IMR-90 (cell line): ENCODE data around the gene LRCOL1. TPM values are rescaled to one million over a fixed set of nuclear protein-coding genes. Genes with fewer than 3 reads are reported as not detected.

Source experiments
- ATAC-seq: fragments of 200-7000 bp; cut with Tn5 transposase; 2 replicates; pipeline ENCODE4 v1.9.1; 2020; ENCODE audit warnings: low read depth, mild to moderate bottlenecking, moderate library complexity
- BruUV-seq: library from RNA; stranded (reverse); fragments of 400-500 nt; replicated peaks from 2 replicates; lab custom pipeline; 2021; lab: Mats Ljungman, UMichigan
- CTCF ChIA-PET: fragments of 300-600 bp; formaldehyde crosslinking; extraction: SDS; loops from one replicate; lab custom pipeline; 2021; ENCODE audit warnings: antibody characterized with exemption; lab: Yijun Ruan, JAX
- POLR2A ChIA-PET: fragments of 300-600 bp; sonication (Branson Sonifier 250); formaldehyde crosslinking; loops from one replicate; lab custom pipeline; 2022; ENCODE audit warnings: antibody characterized with exemption; ENCODE audit not compliant: unreplicated experiment; lab: Charles Lee
- DNase-seq: peaks from one replicate; pipeline ENCODE4 v3.0.0; 2013
- H2AFZ ChIP-seq: replicated peaks from 2 replicates; pipeline ENCODE3; 2013; ENCODE audit warnings: low read length, mild to moderate bottlenecking; ENCODE audit not compliant: poor library complexity
- H2AK5ac ChIP-seq: 2 replicates; pipeline ENCODE4 v1.6.1; 2013; ENCODE audit warnings: low read depth, low read length, inconsistent platforms
- H2AK9ac ChIP-seq: replicated peaks from 2 replicates; pipeline ENCODE3; 2013; ENCODE audit warnings: mild to moderate bottlenecking, low read depth, low read length, moderate library complexity; ENCODE audit not compliant: poor library complexity
- H2BK120ac ChIP-seq: 2 replicates; pipeline ENCODE4 v1.6.1; 2013; ENCODE audit warnings: low read depth, low read length, inconsistent platforms
- H2BK15ac ChIP-seq: 3 replicates; pipeline ENCODE4 v1.6.1; 2013; ENCODE audit warnings: low read depth, low read length, inconsistent platforms
- H2BK20ac ChIP-seq: 2 replicates; pipeline ENCODE4 v1.6.1; 2013; ENCODE audit warnings: low read depth, mild to moderate bottlenecking, inconsistent platforms, low read length, moderate library complexity
- H2BK5ac ChIP-seq: 2 replicates; pipeline ENCODE4 v1.6.1; 2013; ENCODE audit warnings: mild to moderate bottlenecking, low read depth, low read length, inconsistent platforms; ENCODE audit not compliant: poor library complexity, severe bottlenecking
- H3K14ac ChIP-seq: replicated peaks from 2 replicates; pipeline ENCODE4 v1.6.1; 2013; ENCODE audit warnings: low read depth, low read length, inconsistent platforms
- H3K18ac ChIP-seq: 2 replicates; pipeline ENCODE4 v1.6.1; 2013; ENCODE audit warnings: low read depth, low read length, control low read depth
- H3K23ac ChIP-seq: 2 replicates; pipeline ENCODE4 v1.6.1; 2013; ENCODE audit warnings: low read depth, low read length, inconsistent platforms
- H3K27ac ChIP-seq: 2 replicates; pipeline ENCODE4 v1.5.1; 2013; ENCODE audit warnings: mild to moderate bottlenecking, control low read depth, low read length; ENCODE audit not compliant: insufficient read depth
- H3K27me3 ChIP-seq: 2 replicates; pipeline ENCODE4 v1.6.1; 2013; ENCODE audit warnings: low read length; ENCODE audit not compliant: control insufficient read depth, insufficient read depth
- H3K36me3 ChIP-seq: 2 replicates; pipeline ENCODE4 v1.6.1; 2013; ENCODE audit warnings: low read length, mixed read lengths; ENCODE audit not compliant: control insufficient read depth, insufficient read depth
- H3K4ac ChIP-seq: 2 replicates; pipeline ENCODE4 v1.6.1; 2013; ENCODE audit warnings: low read depth, low read length, inconsistent platforms
- H3K4me1 ChIP-seq: 2 replicates; pipeline ENCODE4 v1.6.1; 2013; ENCODE audit warnings: low read length, mixed read lengths; ENCODE audit not compliant: control insufficient read depth, insufficient read depth
- H3K4me2 ChIP-seq: 2 replicates; pipeline ENCODE4 v1.6.1; 2013; ENCODE audit warnings: low read depth, mild to moderate bottlenecking, control low read depth, low read length, moderate library complexity
- H3K4me3 ChIP-seq: 2 replicates; pipeline ENCODE4 v1.5.1; 2013; ENCODE audit warnings: low read depth, mild to moderate bottlenecking, control low read depth, low read length, moderate library complexity; ENCODE audit not compliant: insufficient read depth
- H3K56ac ChIP-seq: 2 replicates; pipeline ENCODE4 v1.6.1; 2013; ENCODE audit warnings: low read length, inconsistent platforms; ENCODE audit not compliant: insufficient read depth; ENCODE audit errors: extremely low read depth
- H3K79me1 ChIP-seq, 2 experiments: 2 replicates each; pipeline ENCODE4 v1.6.1; 2013; ENCODE audit warnings: low read length in 2 of 2, inconsistent platforms in 1 of 2, low read depth in 1 of 2
- H3K9ac ChIP-seq: 2 replicates; pipeline ENCODE4 v1.6.1; 2013; ENCODE audit warnings: low read depth, low read length, control low read depth
- H3K9me1 ChIP-seq: 2 replicates; pipeline ENCODE4 v1.6.1; 2013; ENCODE audit warnings: low read length, inconsistent platforms; ENCODE audit not compliant: insufficient read depth
- H3K9me3 ChIP-seq: 2 replicates; pipeline ENCODE4 v1.6.1; 2013; ENCODE audit warnings: low read length; ENCODE audit not compliant: control insufficient read depth, insufficient read depth
- H4K20me1 ChIP-seq: 2 replicates; pipeline ENCODE4 v1.6.1; 2013; ENCODE audit warnings: low read length, inconsistent platforms; ENCODE audit not compliant: insufficient read depth
- H4K5ac ChIP-seq: 2 replicates; pipeline ENCODE4 v1.6.1; 2013; ENCODE audit warnings: mild to moderate bottlenecking, low read depth, low read length, control low read depth
- H4K8ac ChIP-seq, 2 experiments: 2 replicates each; pipeline ENCODE4 v1.6.1; 2013; ENCODE audit warnings: low read depth in 2 of 2, low read length in 2 of 2, control low read depth in 1 of 2, inconsistent platforms in 1 of 2
- H4K91ac ChIP-seq: 2 replicates; pipeline ENCODE4 v1.6.1; 2013; ENCODE audit warnings: low read depth, low read length, inconsistent platforms; ENCODE audit not compliant: insufficient read depth
- FOS ChIP-seq: fragments of 150-350 bp; IDR thresholded peaks from 2 replicates; pipeline ENCODE4 v1.6.1; 2016; ENCODE audit warnings: low read depth, low read length
- MXI1 ChIP-seq: IDR thresholded peaks from 2 replicates; pipeline ENCODE4 v1.6.1; 2012; ENCODE audit warnings: low read depth, mild to moderate bottlenecking, low read length, moderate library complexity, borderline replicate concordance
- NFE2L2 ChIP-seq: fragments of 150-350 bp; IDR thresholded peaks from 2 replicates; pipeline ENCODE4 v1.6.1; 2016; ENCODE audit warnings: low read depth, mild to moderate bottlenecking, low read length
- POLR2A ChIP-seq: IDR thresholded peaks from 2 replicates; pipeline ENCODE4 v1.6.1; 2012; ENCODE audit warnings: mild to moderate bottlenecking, low read depth, low read length
- RFX5 ChIP-seq: IDR thresholded peaks from 2 replicates; pipeline ENCODE4 v1.8.0; 2012; ENCODE audit warnings: low read depth, mild to moderate bottlenecking, low read length, moderate library complexity
- WGBS, 2 experiments: methylation state at CpG; one replicate each; pipeline versions ENCODE4 v1.1.5 to v1.1.7; 2013; ENCODE audit warnings: missing lambda C conversion rate in 2 of 2; ENCODE audit not compliant: insufficient read length in 1 of 2; ENCODE audit errors: extremely low coverage in 2 of 2; 5-methylcytosine and 5-hydroxymethylcytosine counted together
- dilution Hi-C: fragments of 300-500 bp; cut with HindIII; formaldehyde crosslinking; loops from one replicate; pipeline ENCODE4 v1.14.3; 2018; ENCODE audit warnings: low sequenced_read_pairs; ENCODE audit not compliant: unreplicated experiment
- in situ Hi-C: fragments of 300-500 bp; cut with MboI; formaldehyde crosslinking; loops from 3 replicates; pipeline ENCODE4 v1.14.3; 2019; ENCODE audit warnings: low sequenced_read_pairs, inconsistent platforms, mixed read lengths
- intact Hi-C: fragments of 100-400 bp; cut with micrococcal nuclease; formaldehyde crosslinking; loops from 2 replicates; pipeline ENCODE4 v1.10.0; 2022
- polyA plus RNA-seq, 3 experiments: library from polyadenylated mRNA; depleted of rRNA; stranded (reverse); fragments of >200 nt; gene quantifications; 2 replicates each; pipeline ENCODE4 v1.2.3, GENCODE V29; 2012; ENCODE audit warnings: low replicate concordance in 1 of 3
- total RNA-seq: library from RNA; depleted of rRNA; stranded (reverse); fragments of >200 nt; gene quantifications from 2 replicates; pipeline ENCODE4 v1.2.3, GENCODE V29; 2012
- TF ChIP-seq, protein P1 (sequence below): fragments of 150-350 bp; IDR thresholded peaks from 2 replicates; pipeline ENCODE4 v1.6.1; 2017; ENCODE audit warnings: mild to moderate bottlenecking, antibody characterized with exemption, low read length, low read depth
- TF ChIP-seq, protein P2 (sequence below): fragments of 150-350 bp; IDR thresholded peaks from 2 replicates; pipeline ENCODE4 v1.6.1; 2016; ENCODE audit warnings: low read depth, mild to moderate bottlenecking, low read length, moderate library complexity, borderline replicate concordance

The LRCOL1 gene
- total and polyA plus RNA-seq, 2 of the 4 experiments (the other 2 are of a cell fraction): 1.0 TPM; not detected in 1

GRCh38 chr12:132582582-132583410 is 27.6 kb downstream of the LRCOL1 start:
- H3K27ac ChIP-seq: no peak overlapping the region
- no peak overlapping the region for H2BK15ac ChIP-seq
- H4K8ac ChIP-seq: no peak overlapping the region
- no peak overlapping the region for H2BK20ac ChIP-seq
- ChIA-PET CTCF (no interaction called here), POLR2A (no interaction called here)
- no peak overlapping the region for H3K4ac ChIP-seq
- no peak overlapping the region for H3K9ac ChIP-seq
- TF ChIP-seq RFX5: no peak
- no peak for TF ChIP-seq NFE2L2
- TF ChIP-seq FOS: no peak
- TF ChIP-seq MXI1: no peak
- no peak for TF ChIP-seq POLR2A
- TF ChIP-seq, protein P1, sequence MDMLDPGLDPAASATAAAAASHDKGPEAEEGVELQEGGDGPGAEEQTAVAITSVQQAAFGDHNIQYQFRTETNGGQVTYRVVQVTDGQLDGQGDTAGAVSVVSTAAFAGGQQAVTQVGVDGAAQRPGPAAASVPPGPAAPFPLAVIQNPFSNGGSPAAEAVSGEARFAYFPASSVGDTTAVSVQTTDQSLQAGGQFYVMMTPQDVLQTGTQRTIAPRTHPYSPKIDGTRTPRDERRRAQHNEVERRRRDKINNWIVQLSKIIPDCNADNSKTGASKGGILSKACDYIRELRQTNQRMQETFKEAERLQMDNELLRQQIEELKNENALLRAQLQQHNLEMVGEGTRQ: no peak
- TF ChIP-seq, protein P2, sequence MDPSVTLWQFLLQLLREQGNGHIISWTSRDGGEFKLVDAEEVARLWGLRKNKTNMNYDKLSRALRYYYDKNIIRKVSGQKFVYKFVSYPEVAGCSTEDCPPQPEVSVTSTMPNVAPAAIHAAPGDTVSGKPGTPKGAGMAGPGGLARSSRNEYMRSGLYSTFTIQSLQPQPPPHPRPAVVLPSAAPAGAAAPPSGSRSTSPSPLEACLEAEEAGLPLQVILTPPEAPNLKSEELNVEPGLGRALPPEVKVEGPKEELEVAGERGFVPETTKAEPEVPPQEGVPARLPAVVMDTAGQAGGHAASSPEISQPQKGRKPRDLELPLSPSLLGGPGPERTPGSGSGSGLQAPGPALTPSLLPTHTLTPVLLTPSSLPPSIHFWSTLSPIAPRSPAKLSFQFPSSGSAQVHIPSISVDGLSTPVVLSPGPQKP: no peak
- BruUV-seq: no TSS peak
- H2BK120ac ChIP-seq: no peak overlapping the region
- no peaks in the 10 kb centered on the region for H3K9me3 ChIP-seq
- H4K5ac ChIP-seq: no peak overlapping the region
- no peak overlapping the region for H2AFZ ChIP-seq
- no peak overlapping the region for H3K23ac ChIP-seq
- H3K79me1 ChIP-seq: no peaks in the 10 kb centered on the region
- no peak overlapping the region for H3K4me3 ChIP-seq
- no peak overlapping the region for H2AK9ac ChIP-seq
- WGBS, 2 experiments: 82% methylated on average over 49 of the region's 89 CpGs; no CpG with 5 or more reads in 1 of the 2 experiments
- H3K56ac ChIP-seq: no peak overlapping the region
- no peak overlapping the region for H3K4me2 ChIP-seq
- no peaks in the 10 kb centered on the region for H3K9me1 ChIP-seq
- H4K20me1 ChIP-seq: no peaks in the 10 kb centered on the region
- no peak overlapping the region for H4K91ac ChIP-seq
- H3K36me3 ChIP-seq: peaks cover 19% of the 10 kb centered on the region
- H3K4me1 ChIP-seq: no peaks in the 10 kb centered on the region
- H3K14ac ChIP-seq: no peak overlapping the region
- intact Hi-C loops (no loop called here), in situ Hi-C loops (no loop called here), dilution Hi-C loops (no loop called here)
- DNase-seq: no peak
- no peaks in the 10 kb centered on the region for H3K27me3 ChIP-seq
- no peak overlapping the region for H2AK5ac ChIP-seq
- ATAC-seq: no peak
- H3K18ac ChIP-seq: no peak overlapping the region
- H2BK5ac ChIP-seq: no peak overlapping the region
